Measurements from ENCODE around the gene ANO2. TPM values are rescaled to one million over a fixed set of nuclear protein-coding genes. Genes with fewer than 3 reads are reported as not detected.

Gene ANO2
- total RNA-seq, 2 donors from 2014 or later, result 14.3 to 28.5 TPM

- H3K27ac Mint-ChIP-seq, result no peak overlapping the region
- no peaks in the 10 kb centered on the region for H3K9me3 Mint-ChIP-seq
- Histone ChIP-seq H3K4me3 (ENCODE audit: low read length) (no peak overlapping the region), H3K36me3 (ENCODE audit: control insufficient read depth, insufficient read depth, low read length) (no peaks in the 10 kb centered on the region), H3K27me3 (ENCODE audit: control insufficient read depth, insufficient read depth, low read length, poor library complexity, severe bottlenecking) (no peaks in the 10 kb centered on the region), H3K27ac (ENCODE audit: low read depth, low read length) (no peak overlapping the region), H3K4me1 (ENCODE audit: control insufficient read depth, insufficient read depth, low read length) (no peaks in the 10 kb centered on the region), H3K9me3 (ENCODE audit: control insufficient read depth, low read length) (no peaks in the 10 kb centered on the region), H3K9ac (ENCODE audit: extremely low read depth, low read length, poor library complexity, severe bottlenecking) (no peak overlapping the region)
- no peak for DNase-seq
- 97 to 98% methylated on average over 4 to 5 of the region's 5 CpGs for WGBS, 2 experiments (ENCODE audit: insufficient coverage in 1 of 2, insufficient read length in 1 of 2)
- H3K27me3 Mint-ChIP-seq (ENCODE audit: insufficient read depth), result no peaks in the 10 kb centered on the region
- H3K36me3 Mint-ChIP-seq (ENCODE audit: low read depth), result peaks cover 26% of the 10 kb centered on the region
- H3K4me3 Mint-ChIP-seq, result no peak overlapping the region
- no peaks in the 10 kb centered on the region for H3K4me1 Mint-ChIP-seq
- TF ChIP-seq, protein P1, sequence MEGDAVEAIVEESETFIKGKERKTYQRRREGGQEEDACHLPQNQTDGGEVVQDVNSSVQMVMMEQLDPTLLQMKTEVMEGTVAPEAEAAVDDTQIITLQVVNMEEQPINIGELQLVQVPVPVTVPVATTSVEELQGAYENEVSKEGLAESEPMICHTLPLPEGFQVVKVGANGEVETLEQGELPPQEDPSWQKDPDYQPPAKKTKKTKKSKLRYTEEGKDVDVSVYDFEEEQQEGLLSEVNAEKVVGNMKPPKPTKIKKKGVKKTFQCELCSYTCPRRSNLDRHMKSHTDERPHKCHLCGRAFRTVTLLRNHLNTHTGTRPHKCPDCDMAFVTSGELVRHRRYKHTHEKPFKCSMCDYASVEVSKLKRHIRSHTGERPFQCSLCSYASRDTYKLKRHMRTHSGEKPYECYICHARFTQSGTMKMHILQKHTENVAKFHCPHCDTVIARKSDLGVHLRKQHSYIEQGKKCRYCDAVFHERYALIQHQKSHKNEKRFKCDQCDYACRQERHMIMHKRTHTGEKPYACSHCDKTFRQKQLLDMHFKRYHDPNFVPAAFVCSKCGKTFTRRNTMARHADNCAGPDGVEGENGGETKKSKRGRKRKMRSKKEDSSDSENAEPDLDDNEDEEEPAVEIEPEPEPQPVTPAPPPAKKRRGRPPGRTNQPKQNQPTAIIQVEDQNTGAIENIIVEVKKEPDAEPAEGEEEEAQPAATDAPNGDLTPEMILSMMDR (conservative IDR thresholded peaks at IDR 0.05), result no peak
Observed at GRCh38 chr12:5733916-5734315, 211.1 kb downstream of the ANO2 start.

GRCh38 chr12:5733136-5733755 lies 211.8 kb downstream of the ANO2 start:
- Histone ChIP-seq H3K36me3 (ENCODE audit: control insufficient read depth, insufficient read depth, low read length) (no peaks in the 10 kb centered on the region), H3K27ac (ENCODE audit: low read depth, low read length) (no peak overlapping the region), H3K4me1 (ENCODE audit: control insufficient read depth, insufficient read depth, low read length) (no peaks in the 10 kb centered on the region), H3K4me3 (ENCODE audit: low read length) (no peak overlapping the region), H3K27me3 (ENCODE audit: control insufficient read depth, insufficient read depth, low read length, poor library complexity, severe bottlenecking) (no peaks in the 10 kb centered on the region), H3K9me3 (ENCODE audit: control insufficient read depth, low read length) (no peaks in the 10 kb centered on the region), H3K9ac (ENCODE audit: extremely low read depth, low read length, poor library complexity, severe bottlenecking) (no peak overlapping the region)
- Mint-ChIP-seq H3K4me3 (no peak overlapping the region), H3K27me3 (ENCODE audit: insufficient read depth) (no peaks in the 10 kb centered on the region), H3K4me1 (no peaks in the 10 kb centered on the region), H3K9me3 (no peaks in the 10 kb centered on the region), H3K36me3 (ENCODE audit: low read depth) (peaks cover 20% of the 10 kb centered on the region), H3K27ac (no peak overlapping the region)
- WGBS, 2 experiments (ENCODE audit: insufficient coverage in 1 of 2, insufficient read length in 1 of 2), result 93 to 96% methylated on average over 11 of the region's 11 CpGs
- TF ChIP-seq, protein P1 (conservative IDR thresholded peaks at IDR 0.05), result no peak
- no peak for DNase-seq

DNA sequence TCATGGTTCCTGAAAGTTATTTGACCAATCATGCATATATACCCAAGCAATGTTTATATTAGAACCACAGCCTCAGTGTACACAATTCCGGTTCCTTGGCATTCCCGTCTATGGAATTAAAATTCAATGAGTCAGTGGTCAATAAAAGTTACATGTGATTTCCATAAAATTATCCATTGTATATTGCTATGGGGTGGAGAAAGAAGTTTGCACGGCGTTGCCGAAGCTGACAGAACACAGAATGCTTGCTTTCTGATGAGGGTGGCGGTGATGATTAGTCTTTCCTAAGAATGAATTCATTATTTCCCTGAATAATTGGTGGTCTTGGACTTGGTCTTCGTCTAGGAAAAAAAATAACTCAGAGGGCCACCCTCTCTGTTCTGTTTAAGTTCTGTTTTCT lies 214.1 kb downstream of the ANO2 start:
- H3K27ac Mint-ChIP-seq, result no peak overlapping the region
- no peak overlapping the region for H3K4me3 ChIP-seq (ENCODE audit: low read length)
- no peaks in the 10 kb centered on the region for H3K9me3 ChIP-seq (ENCODE audit: control insufficient read depth, low read length)
- TF ChIP-seq, protein P1 (conservative IDR thresholded peaks at IDR 0.05), result no peak
- H3K36me3 ChIP-seq (ENCODE audit: control insufficient read depth, insufficient read depth, low read length), result no peaks in the 10 kb centered on the region
- H3K36me3 Mint-ChIP-seq (ENCODE audit: low read depth), result peaks cover 20% of the 10 kb centered on the region
- H3K4me1 ChIP-seq (ENCODE audit: control insufficient read depth, insufficient read depth, low read length), result no peaks in the 10 kb centered on the region
- H3K9me3 Mint-ChIP-seq, result no peaks in the 10 kb centered on the region
- no peak overlapping the region for H3K4me3 Mint-ChIP-seq
- H3K27me3 ChIP-seq (ENCODE audit: control insufficient read depth, insufficient read depth, low read length, poor library complexity, severe bottlenecking), result no peaks in the 10 kb centered on the region
- H3K27me3 Mint-ChIP-seq (ENCODE audit: insufficient read depth), result no peaks in the 10 kb centered on the region
- WGBS, 2 experiments (ENCODE audit: insufficient coverage in 1 of 2, insufficient read length in 1 of 2), result 82 to 85% methylated on average over 4 to 7 of the region's 7 CpGs
- DNase-seq, result no peak
- no peaks in the 10 kb centered on the region for H3K4me1 Mint-ChIP-seq
- no peak overlapping the region for H3K9ac ChIP-seq (ENCODE audit: extremely low read depth, low read length, poor library complexity, severe bottlenecking)
- no peak overlapping the region for H3K27ac ChIP-seq (ENCODE audit: low read depth, low read length)

Data from endodermal cell (in vitro differentiated cells).